Measurements from ENCODE around the gene TTC7B. TPM values are rescaled to one million over a fixed set of nuclear protein-coding genes. Genes with fewer than 3 reads are reported as not detected.

TTC7B gene
- total and polyA plus RNA-seq, 2 donors (not counting 1 experiment from before 2014, with no cell fraction given) = 18.8 to 37.5 TPM

- TF ChIP-seq EZH2 (IDR thresholded peaks at IDR 0.05; ENCODE audit: low read length, missing control alignments) (no peak), CTCF (conservative IDR thresholded peaks at IDR 0.05 in 1 of 2, IDR thresholded peaks at IDR 0.05 in 1 of 2; ENCODE audit: low read depth in 1 of 2, low read length in 2 of 2) (no peak)
- H4K20me1 ChIP-seq (ENCODE audit: control insufficient read depth, extremely low read depth, insufficient read depth, low read length) = no peaks in the 10 kb centered on the region
- H3K9ac ChIP-seq (ENCODE audit: insufficient read depth, low read length) = no peak overlapping the region
- H3K9me3 ChIP-seq (ENCODE audit: control insufficient read depth, insufficient read depth, low read depth, low read length) = no peaks in the 10 kb centered on the region
- no peaks in the 10 kb centered on the region for H3K27me3 ChIP-seq (ENCODE audit: control insufficient read depth, insufficient read depth, low read length)
- H3K79me2 ChIP-seq (ENCODE audit: control insufficient read depth, insufficient read depth, low read length) = no peaks in the 10 kb centered on the region
- no peaks in the 10 kb centered on the region for H3K4me1 ChIP-seq (ENCODE audit: control insufficient read depth, extremely low read depth, insufficient read depth, low read length)
- no peak overlapping the region for H3K4me3 ChIP-seq (replicated peaks in 1 of 4; ENCODE audit: control extremely low read depth in 1 of 4, insufficient read depth in 1 of 4, low read depth in 3 of 4, low read length in 4 of 4)
- DNase-seq (ENCODE audit: low read depth in 2 of 2) = no peak
- H3K4me2 ChIP-seq (ENCODE audit: extremely low read depth, insufficient read depth, low read length) = no peak overlapping the region
- no peak overlapping the region for H2AFZ ChIP-seq (ENCODE audit: low read length)
- no peak overlapping the region for H3K27ac ChIP-seq (ENCODE audit: insufficient read depth, low read length)
- no peaks in the 10 kb centered on the region for H3K36me3 ChIP-seq (ENCODE audit: control insufficient read depth, insufficient read depth, low read length)
These were observed 83.0 kb downstream of the TTC7B start for GRCh38 chr14:90733139-90733808.

DNA sequence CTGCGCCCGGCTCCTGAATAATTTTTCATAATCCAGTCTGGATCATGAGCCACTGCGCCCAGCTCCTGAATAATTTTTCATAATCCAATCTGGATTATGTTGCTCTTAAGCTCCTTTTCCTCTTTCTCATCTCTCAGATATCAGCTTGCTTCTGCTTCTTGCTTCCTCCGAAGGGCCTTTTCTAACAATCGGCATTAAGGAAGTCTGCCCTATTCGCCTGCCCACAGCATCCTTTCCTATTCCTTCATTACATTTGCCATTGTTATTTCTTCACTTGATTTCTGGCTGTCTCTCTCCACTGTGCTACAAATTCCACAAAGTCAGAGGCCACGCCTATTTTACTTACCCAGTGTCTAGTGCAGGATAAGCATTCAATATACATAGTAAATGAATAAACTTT, 83.5 kb downstream of the TTC7B start:
- Histone ChIP-seq H3K4me1 (ENCODE audit: control insufficient read depth, extremely low read depth, insufficient read depth, low read length) (no peaks in the 10 kb centered on the region), H3K4me3 (replicated peaks in 1 of 4; ENCODE audit: control extremely low read depth in 1 of 4, insufficient read depth in 1 of 4, low read depth in 3 of 4, low read length in 4 of 4) (no peak overlapping the region), H4K20me1 (ENCODE audit: control insufficient read depth, extremely low read depth, insufficient read depth, low read length) (no peaks in the 10 kb centered on the region), H2AFZ (ENCODE audit: low read length) (no peak overlapping the region), H3K9ac (ENCODE audit: insufficient read depth, low read length) (no peak overlapping the region), H3K79me2 (ENCODE audit: control insufficient read depth, insufficient read depth, low read length) (no peaks in the 10 kb centered on the region), H3K27me3 (ENCODE audit: control insufficient read depth, insufficient read depth, low read length) (no peaks in the 10 kb centered on the region), H3K9me3 (ENCODE audit: control insufficient read depth, insufficient read depth, low read depth, low read length) (no peaks in the 10 kb centered on the region), H3K4me2 (ENCODE audit: extremely low read depth, insufficient read depth, low read length) (no peak overlapping the region), H3K36me3 (ENCODE audit: control insufficient read depth, insufficient read depth, low read length) (no peaks in the 10 kb centered on the region), H3K27ac (ENCODE audit: insufficient read depth, low read length) (no peak overlapping the region)
- DNase-seq (ENCODE audit: low read depth in 2 of 2) = no peak
- TF ChIP-seq CTCF (conservative IDR thresholded peaks at IDR 0.05 in 1 of 2, IDR thresholded peaks at IDR 0.05 in 1 of 2; ENCODE audit: low read depth in 1 of 2, low read length in 2 of 2) (no peak), EZH2 (IDR thresholded peaks at IDR 0.05; ENCODE audit: low read length, missing control alignments) (no peak)

- Histone ChIP-seq H4K20me1 (ENCODE audit: control insufficient read depth, extremely low read depth, insufficient read depth, low read length) (no peaks in the 10 kb centered on the region), H3K36me3 (ENCODE audit: control insufficient read depth, insufficient read depth, low read length) (no peaks in the 10 kb centered on the region), H2AFZ (ENCODE audit: low read length) (no peak overlapping the region), H3K4me2 (ENCODE audit: extremely low read depth, insufficient read depth, low read length) (no peak overlapping the region), H3K79me2 (ENCODE audit: control insufficient read depth, insufficient read depth, low read length) (no peaks in the 10 kb centered on the region), H3K27me3 (ENCODE audit: control insufficient read depth, insufficient read depth, low read length) (no peaks in the 10 kb centered on the region), H3K27ac (ENCODE audit: insufficient read depth, low read length) (no peak overlapping the region), H3K4me3 (replicated peaks in 1 of 4; ENCODE audit: control extremely low read depth in 1 of 4, insufficient read depth in 1 of 4, low read depth in 3 of 4, low read length in 4 of 4) (no peak overlapping the region), H3K9me3 (ENCODE audit: control insufficient read depth, insufficient read depth, low read depth, low read length) (no peaks in the 10 kb centered on the region), H3K9ac (ENCODE audit: insufficient read depth, low read length) (no peak overlapping the region), H3K4me1 (ENCODE audit: control insufficient read depth, extremely low read depth, insufficient read depth, low read length) (no peaks in the 10 kb centered on the region)
- no peak for DNase-seq (ENCODE audit: low read depth in 2 of 2)
- TF ChIP-seq EZH2 (IDR thresholded peaks at IDR 0.05; ENCODE audit: low read length, missing control alignments) (no peak), CTCF (conservative IDR thresholded peaks at IDR 0.05 in 1 of 2, IDR thresholded peaks at IDR 0.05 in 1 of 2; ENCODE audit: low read depth in 1 of 2, low read length in 2 of 2) (no peak)
These were observed 84.1 kb downstream of the TTC7B start for GRCh38 chr14:90732139-90732538.

Data from fibroblast of lung (primary cell).